ENCODE measurements around the gene C14orf119.

The C14orf119 gene

GRCh38 chr14:23095196-23096108, at the start of gene C14orf119:
C14orf119 (plus strand) TSS chr14:23095505; CDS start chr14:23097659, 2,154 bp downstream.
- no peak for DNase-seq

- no peak for DNase-seq
Measured at GRCh38 chr14:23047034-23047634, 48.2 kb upstream of the C14orf119 start.

GRCh38 chr14:23047751-23048693, 47.3 kb upstream of the C14orf119 start:
- DNase-seq = no peak

GRCh38 chr14:23049011-23049410, 46.3 kb upstream of the C14orf119 start:
- DNase-seq = no peak

GRCh38 chr14:23051141-23052057, 43.9 kb upstream of the C14orf119 start:
- DNase-seq = no peak

- no peak for DNase-seq
Measured at GRCh38 chr14:23052182-23052623, 43.1 kb upstream of the C14orf119 start.

- DNase-seq = no peak
Measured at GRCh38 chr14:23052671-23053070, 42.6 kb upstream of the C14orf119 start.

- no peak for DNase-seq
Measured at GRCh38 chr14:23053426-23053825, 41.9 kb upstream of the C14orf119 start.

- no peak for DNase-seq
Measured at GRCh38 chr14:23054000-23054811, 41.1 kb upstream of the C14orf119 start.

- DNase-seq = no peak
Measured at GRCh38 chr14:23055147-23055550, 40.2 kb upstream of the C14orf119 start.

- DNase-seq = no peak
Measured at GRCh38 chr14:23055621-23056144, 39.6 kb upstream of the C14orf119 start.

- no peak for DNase-seq
Measured at GRCh38 chr14:23056145-23056955, 39.0 kb upstream of the C14orf119 start.

- no peak for DNase-seq
Measured at GRCh38 chr14:23056956-23057756, 38.1 kb upstream of the C14orf119 start, which contains the start of gene CDH24. CDH24 (minus strand) TSS chr14:23057520; CDS start chr14:23055733, 1,787 bp downstream.

- no peak for DNase-seq
Measured at GRCh38 chr14:23057757-23058653, 37.3 kb upstream of the C14orf119 start.

- DNase-seq = no peak
Measured at GRCh38 chr14:23058654-23059504, 36.4 kb upstream of the C14orf119 start.

GRCh38 chr14:23060536-23061260, 34.6 kb upstream of the C14orf119 start:
- no peak for DNase-seq

All from COR-L47 (cell line).